Dedifferentiated amniotic fluid mesenchymal stem cell (primary cell): Measurements from ENCODE around the gene TSPY2.
"Not testable (repeated sequence)": the region's sequence is repeated elsewhere in the genome, so short reads cannot be mapped to it uniquely, and the experiment has no call there.

ENCODE experiments used
- DNase-seq: peaks from one replicate; pipeline ENCODE4 v3.0.0-alpha.2; 2016; ENCODE audit errors: extremely low spot score

TSPY2 gene, protein sequence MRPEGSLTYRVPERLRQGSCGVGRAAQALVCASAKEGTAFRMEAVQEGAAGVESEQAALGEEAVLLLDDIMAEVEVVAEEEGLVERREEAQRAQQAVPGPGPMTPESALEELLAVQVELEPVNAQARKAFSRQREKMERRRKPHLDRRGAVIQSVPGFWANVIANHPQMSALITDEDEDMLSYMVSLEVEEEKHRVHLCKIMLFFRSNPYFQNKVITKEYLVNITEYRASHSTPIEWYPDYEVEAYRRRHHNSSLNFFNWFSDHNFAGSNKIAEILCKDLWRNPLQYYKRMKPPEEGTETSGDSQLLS

DNA sequence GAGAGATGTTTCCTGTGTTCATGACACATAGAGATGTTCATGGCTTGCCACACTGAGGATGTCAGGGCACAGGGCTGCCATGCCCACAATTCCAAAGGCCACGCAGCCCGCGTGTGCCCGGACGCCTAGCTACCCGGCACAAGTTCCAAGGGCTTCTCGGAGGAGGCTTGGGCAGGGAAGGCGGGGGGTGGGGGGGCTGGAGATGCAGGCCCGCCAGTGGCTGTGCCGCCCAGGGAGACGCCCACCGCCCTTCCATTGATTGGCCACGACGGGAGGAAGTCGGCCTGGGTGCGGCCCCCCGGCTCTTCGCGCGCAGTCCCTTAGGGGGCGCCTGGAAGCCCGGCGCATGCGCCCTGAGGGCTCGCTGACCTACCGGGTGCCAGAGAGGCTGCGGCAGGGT lies at the start of gene TSPY2:
Gene TSPY2, plus strand, starts transcription at position 301 of the 400 bp plus-strand sequence. Its CDS starts 46 bp downstream, at position 347.
- DNase-seq: not testable (repeated sequence)

- DNase-seq: not testable (repeated sequence)
These were observed 36.5 kb upstream of the TSPY2 start for GRCh38 chrY:6209565-6209964.

- not testable (repeated sequence) for DNase-seq
These were observed 29.0 kb upstream of the TSPY2 start for GRCh38 chrY:6217045-6217444.

DNA sequence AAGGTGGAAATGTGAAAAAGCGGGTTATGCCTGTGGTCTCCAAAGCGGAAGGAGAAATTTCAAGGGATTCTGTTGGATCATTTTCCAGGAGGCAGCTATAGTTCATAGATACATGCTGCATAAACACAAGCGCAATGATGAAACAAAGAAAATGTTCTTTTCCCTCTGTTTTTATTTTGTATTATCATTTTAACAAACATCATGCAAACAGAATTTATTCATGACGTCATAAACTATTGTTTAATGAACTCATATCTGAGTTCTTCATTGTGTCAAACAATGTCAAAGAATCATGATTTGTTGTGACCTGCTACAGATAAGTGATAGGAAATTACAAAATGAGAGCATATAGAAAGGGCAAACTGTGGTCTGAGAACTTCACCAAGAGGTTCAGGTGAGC lies 23.8 kb downstream of the TSPY2 start:
- not testable (repeated sequence) for DNase-seq
